HG02943 (cell line): ENCODE results near the gene PPP1R26.
"Not testable (repeated sequence)": the region's sequence is repeated elsewhere in the genome, so short reads cannot be mapped to it uniquely, and the experiment has no call there.

Experiments
- ATAC-seq: cut with Tn5 transposase; IDR thresholded peaks from one replicate; pipeline ENCODE4 v1.9.1; 2021; ENCODE audit warnings: mild to moderate bottlenecking, low read depth, moderate library complexity; ENCODE audit not compliant: unreplicated experiment

The PPP1R26 gene

DNA sequence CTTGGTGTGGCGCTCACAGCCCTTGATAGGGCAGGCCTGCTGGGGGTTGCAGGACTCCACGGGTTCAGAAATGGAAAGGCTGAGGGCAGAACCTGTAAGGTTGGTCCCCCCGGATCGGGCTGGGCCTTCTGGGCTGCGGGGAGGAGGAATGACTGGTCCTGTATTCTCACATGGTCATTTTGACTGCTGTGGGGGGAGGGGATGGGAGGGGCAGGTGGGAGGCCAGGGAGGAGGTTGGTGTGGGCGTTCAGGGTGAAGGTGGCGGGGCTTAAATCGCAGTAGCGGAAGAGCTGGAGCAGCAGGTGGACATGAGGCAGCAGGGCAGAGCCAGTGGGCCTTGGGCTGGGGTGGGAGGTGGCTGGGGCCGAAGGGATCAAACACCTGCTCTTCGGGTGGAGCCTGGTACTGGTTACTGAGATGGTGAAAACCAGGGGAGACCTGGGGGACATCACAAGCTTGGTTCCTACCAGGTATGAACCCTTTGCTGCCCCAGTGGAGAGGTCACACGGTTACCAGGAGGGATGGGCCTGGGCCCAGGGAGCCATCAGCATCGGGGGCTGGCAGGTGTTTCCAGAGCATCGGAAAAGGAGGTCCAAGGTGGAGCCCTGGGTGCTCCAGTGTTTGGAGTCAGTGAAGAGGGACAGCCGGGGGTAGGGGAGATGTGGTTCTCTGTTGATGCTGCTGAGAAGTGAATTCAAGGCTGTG is 22.7 kb downstream of the PPP1R26 start:
- ATAC-seq, result no peak

DNA sequence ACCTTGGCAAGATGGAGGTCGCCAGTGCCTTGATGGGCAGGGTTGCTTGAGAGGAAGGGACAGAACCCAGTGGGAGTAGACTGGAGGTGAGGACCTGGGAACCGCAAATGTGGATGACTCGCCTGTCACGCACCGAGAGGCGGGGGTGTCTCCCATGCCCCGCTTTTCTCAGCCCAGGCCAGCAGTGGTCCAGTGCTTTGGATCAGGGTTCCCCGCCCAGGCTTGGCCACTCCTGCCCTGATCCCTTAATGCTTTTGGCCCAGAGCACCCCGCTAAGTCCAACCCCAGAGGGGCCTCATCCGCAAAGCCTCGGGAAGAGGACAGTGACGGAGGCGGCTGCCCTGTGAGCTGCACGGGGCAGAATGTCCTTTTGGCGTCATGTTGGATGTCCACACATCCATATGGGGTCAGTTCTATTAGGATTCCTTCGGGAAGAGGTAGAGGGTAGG is 23.3 kb downstream of the PPP1R26 start:
- ATAC-seq, result no peak

DNA sequence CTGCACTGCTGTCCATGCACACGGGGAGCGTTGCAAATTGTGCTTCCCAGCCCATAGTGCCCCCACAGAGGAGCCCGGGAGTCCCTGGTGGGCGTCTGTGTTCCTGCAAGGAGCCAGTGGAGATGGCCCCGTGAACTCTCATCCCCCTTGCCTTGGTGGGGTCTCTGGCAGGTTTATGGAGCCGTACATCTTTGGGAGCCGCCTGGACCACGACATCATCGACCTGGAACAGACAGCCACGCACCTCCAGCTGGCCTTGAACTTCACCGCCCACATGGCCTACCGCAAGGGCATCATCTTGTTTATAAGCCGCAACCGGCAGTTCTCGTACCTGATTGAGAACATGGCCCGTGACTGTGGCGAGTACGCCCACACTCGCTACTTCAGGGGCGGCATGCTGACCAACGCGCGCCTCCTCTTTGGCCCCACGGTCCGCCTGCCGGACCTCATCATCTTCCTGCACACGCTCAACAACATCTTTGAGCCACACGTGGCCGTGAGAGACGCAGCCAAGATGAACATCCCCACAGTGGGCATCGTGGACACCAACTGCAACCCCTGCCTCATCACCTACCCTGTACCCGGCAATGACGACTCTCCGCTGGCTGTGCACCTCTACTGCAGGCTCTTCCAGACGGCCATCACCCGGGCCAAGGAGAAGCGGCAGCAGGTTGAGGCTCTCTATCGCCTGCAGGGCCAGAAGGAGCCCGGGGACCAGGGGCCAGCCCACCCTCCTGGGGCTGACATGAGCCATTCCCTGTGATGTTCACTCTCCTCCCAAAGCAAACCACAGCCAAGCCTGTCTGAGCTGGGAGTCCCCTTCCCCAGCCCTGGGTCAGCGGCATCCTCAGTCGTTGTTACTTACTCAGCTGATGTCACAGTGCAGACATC is 24.0 kb downstream of the PPP1R26 start:
- ATAC-seq, result no peak

DNA sequence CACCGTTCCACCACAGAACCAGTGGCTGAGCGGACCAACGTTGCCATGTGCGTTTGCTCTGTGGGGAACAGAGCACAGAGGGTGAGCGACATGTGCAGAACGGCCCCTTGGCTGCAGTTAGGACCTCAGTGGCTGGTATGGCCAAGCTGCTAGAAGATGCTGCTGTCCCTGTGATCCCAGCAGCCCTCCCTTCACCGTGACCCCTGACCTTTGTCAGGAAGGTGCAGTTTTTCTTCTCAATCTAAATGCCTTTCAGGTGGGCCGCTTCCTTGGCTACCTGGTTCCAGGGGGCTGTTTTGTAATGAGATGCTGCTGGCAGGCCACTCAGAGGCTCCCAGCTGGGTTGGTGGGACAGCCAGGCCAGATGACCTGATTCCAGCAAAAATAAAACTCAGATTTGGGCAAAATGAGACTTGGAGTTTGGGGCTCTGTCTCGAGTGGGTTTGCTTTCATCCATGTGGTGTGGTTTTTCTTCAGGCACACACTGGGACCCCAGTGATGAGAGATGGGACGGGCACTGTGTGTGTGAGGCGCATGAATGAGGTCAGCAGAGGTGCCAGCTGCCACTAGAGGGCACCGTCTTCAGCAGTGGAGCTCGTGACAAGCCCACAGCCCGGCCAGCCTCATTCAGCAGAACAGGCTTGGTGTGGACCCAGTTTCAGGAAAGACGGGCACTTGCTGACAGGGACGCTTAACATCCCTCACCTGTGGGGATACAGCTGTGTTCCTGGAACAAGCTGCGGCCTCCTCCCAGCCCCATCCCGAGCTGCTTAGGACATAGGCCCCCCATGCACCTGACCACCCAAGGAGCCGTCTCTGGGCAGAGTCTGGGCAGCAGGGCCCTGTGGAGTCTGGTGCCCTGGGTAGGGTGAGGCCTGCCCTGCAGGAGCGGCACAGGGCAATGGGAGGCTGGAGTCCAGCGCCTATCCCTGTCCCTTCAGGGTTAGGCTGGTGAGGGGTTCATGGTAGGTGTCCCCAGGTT is 25.0 kb downstream of the PPP1R26 start:
- ATAC-seq, result no peak

DNA sequence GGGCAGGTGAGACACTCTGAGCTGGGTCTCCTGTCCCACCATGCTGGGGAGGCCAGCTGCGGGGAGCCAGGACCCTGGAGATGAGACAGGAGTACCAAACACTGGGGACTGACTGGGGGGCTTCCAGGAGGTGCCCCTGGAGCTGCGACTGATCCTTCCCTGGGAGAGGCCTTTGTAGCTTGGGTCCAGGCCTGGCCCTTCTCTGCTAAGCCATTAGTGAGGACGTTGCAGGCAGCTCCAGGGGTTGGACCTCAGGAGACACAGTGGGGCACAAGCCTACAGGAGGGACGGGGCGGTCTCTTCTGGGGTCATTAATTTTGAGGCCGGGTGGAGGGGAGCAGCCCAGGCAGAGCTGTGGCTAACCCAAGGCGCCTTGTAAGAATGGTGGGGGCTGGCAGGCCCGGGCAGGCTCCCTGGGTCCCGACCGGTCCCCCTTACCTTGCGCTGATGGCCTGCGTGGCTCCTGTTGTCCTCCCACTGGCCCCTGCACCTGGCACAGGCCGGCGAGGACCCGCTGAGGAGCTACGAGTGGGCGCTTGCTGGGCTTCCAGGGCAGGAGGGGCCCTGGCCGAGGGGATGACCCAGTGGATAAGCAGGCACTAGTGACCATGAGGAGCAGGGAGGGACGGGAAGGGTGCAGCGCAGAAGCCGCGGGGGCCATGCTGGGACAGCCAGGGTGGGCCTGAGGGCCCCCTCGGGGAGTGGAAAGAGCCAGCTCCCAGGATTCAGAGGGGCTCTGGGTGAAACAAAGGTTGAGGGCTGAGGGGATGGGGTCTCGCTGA is 26.0 kb downstream of the PPP1R26 start:
- ATAC-seq, result no peak

DNA sequence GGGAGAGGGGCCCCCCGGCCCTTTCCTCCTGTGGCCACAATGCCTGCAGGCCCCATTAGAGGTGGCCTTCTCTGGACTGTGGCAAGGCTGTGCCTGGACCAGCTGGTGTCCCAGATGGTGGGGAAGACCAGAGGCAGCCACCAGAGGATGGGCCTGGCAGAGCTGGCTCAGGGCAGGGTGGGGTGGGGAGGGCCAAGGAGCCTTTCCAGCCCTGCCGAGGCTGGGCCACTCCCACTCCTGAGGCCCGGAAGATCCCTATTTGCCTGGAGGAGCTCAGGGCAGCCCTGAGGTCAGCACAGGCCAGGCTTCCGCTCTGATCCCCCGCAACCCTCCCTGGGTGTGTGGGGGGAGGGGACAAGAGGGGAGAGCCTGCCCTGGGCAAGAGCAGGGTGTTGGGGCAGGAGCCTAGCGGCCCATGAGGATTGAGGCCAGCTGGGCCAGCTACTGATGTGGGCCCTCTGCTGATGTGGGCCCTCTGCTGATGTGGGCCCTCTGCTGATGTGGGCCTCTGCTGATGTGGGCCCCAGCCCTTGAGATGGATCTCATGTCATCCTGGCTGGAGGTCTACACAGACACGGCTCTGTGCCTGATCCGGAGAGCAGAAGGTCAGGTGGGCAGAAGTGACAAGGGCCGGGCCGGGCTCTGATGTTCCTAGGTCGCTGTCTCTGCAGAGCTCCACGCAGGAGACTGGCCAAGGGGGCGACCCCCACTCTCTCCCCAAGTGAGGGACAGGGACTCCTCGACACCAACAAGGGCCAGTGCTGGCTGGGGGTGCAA is 26.9 kb downstream of the PPP1R26 start:
- no peak for ATAC-seq

DNA sequence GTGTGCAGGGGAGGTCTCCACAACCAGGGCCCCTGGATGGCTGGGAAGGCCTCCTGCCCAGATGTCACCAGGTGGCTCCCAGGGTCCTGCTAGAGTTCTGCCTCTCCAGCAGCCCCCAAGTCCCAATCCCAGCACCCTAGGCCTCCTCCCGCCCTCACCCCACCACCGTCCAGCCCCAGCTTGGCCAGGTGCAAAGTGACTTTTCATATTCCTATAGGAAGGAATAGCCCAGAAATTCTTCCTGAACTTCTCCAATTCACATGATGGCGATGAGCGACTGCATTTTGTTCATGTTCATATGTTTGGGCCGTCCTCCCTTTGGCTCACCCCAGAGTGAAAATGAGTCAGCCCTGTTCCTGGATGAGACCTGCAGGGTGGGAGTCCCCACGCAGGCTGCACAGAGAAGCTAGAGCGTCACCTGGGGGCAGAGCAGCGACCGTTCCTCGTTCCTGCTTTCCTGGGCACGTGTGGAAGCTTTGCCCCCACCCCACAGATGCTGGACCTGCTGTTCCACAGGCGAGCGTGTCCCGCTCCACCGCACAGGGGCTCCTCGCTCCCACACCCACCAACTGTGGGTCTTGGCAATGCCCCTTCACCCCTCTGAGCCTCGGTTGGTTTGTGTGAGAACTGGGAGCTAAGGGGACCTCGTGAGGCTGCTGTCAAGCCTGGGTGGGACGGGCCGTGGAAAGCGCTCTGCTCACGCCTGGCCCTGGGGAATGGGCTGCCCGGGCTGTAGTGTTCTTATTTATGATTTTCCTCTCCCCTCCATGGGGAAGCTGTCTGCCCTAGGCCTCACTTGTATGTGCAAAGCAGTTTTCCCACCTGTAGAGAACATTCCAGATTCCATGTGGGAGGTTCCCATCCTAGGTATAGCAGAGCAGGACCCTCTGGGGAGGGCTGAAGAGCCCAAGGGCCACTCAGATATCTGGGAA is 27.8 kb downstream of the PPP1R26 start:
- ATAC-seq, result no peak

DNA sequence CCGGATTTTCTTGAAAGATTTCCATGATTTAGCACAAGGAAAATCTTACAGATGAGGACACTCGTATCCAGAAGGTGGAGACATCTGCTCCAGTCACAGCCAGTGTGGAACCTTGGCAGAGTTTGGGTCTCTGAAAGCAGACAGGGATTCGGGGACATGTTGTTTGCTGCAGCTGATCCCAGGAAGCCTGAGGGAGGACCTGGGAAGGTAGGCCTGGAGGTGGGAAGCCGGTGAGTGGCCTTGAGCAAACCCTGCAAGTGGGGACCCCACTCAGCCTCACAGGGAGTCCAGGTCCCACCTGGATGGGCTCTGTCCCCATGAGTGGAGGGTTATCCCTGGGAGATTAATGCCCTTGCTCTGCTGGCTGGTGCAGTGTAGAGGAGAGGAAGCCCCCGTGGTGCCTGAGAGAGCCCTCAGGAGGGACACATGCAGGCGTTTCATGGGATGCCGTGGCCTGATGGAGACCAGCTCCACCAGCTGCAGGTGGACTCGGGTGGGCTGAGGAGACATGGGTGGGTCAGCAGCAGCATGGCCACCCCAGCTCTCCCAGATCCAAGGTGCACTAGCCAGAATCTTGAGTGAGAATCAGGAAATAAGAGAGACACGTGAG is 28.7 kb downstream of the PPP1R26 start:
- ATAC-seq, result no peak

DNA sequence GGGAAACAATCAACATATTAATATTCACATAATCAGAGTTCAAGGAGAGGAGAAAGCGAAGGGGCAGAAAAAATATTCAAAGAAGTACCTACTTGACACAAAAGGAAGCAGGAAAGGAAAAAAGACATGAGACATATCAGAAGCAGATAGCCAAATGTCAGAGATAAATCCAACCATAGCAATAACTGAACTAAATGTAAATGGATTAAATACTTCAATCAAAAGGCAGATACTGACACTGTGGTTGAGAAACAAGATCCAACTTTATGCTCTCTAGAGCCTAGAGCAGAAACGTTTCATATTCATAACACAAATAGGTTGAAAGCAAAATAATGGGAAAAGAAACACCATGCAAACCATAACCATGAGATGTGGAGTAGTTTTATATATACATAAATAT is 29.9 kb downstream of the PPP1R26 start:
- ATAC-seq, result no peak

DNA sequence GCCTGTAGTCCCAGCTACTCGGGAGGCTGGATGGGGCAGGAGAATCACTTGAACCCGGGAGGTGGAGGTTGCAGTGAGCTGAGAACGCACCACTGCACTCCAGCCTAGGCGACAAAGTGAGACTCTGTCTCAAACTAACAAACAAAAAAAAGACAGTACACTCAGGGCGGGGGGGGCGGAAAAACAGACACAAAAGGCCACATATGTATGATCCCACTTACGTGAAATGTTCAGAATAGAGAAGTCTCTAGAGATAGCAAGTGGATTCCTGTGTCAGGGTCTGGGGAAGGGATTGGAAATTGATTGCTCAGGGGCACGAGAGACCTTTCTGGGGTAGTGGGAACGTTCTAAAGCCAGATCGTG is 32.6 kb downstream of the PPP1R26 start:
- no peak for ATAC-seq

DNA sequence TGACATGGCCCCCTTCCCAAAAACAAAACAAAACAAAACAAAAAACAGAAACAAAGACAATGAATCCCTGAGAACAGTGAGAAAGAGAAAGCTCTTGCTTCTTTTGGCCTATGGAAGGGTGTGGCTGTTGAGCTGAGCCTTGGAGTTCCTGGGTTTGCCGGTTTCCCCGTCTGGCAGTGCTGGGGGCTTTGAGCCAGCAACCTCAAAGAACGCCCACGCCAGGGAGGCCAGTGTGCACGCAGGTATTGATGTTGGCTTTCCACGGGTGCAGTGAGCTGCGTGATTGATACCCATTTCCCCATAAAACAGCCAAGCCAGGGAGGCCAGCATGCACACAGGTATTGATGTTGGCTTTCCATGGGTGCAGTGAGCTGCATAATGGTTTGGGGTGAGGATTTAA is 33.3 kb downstream of the PPP1R26 start:
- no peak for ATAC-seq

DNA sequence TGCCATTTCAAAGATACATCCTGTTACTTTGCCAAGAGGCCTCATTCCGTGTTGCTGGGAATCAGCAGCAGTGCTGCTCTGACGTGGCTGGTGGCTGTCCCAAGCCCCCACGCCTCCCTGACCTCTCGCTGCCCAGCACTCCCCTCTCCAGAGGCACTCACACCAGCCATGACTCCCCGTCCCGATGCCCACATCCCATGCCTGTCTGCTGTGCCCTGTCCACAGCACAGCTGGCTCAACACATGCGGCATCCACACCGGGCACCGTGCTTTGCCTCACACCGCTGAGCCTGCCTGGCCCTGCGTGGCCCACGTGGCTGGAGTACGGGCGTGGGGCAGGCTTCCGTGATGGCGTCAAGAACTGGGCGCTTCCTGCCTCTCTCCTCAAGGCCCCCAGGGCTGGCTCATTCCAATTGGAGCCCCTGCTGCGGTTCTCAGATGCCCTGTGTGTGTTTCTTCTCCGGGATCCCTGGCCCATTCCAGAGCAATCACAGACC is 33.8 kb downstream of the PPP1R26 start:
- no peak for ATAC-seq

DNA sequence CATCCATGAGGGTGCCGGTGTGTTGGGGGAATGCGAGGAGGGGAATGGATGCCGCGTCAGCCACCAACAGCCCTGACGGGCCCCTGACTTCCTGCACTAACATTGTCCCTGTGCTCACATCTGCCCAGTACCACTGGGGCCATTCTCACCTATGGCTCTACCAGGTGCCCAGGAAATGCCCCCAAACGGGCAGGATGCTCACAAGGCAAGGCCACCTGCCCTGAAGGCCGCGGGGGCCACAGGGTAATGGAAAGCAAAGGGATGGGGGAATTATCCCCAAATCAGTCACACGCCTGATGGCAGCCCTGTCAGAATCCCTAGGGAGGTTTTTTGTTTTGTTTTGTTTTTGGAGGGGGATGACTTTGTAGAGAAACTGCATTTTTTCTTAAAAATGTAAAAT is 34.3 kb downstream of the PPP1R26 start:
- not testable (repeated sequence) for ATAC-seq

DNA sequence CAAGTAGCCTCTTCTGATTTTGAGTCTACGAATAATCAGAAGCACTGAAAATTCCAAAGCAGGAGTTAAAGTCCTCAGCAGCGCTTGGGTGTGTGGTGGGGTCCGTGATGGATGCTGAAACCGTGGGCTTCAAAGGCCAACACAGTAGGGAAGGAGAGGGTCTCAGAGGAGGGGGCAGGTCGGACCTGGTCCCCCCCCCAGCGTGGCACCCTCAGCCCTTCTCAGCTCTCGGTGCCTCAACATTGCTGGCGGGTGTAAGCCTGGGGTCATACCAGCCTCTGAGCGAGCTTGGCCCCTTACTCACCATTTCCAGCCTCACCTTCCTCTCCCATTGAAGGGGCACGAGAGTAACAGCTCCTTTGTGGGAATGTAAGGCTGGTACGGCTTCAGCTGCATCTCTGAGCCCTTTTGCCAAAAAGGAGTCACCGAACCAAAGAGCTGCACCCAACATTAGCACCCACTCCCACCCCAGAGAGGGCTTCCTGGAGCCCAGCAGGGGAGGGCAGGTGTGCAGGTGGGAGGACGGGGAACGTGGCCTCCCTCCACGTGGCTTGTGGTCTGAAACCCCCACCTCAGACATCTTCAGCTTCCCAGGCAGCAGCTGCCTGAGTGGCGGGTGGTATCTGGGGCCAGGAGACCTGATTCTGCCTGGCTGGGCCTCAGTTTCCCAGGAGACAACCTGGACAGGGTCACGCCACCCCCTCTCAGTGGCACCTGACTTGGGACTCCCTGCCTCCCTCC is 34.9 kb downstream of the PPP1R26 start:
- no peak for ATAC-seq

DNA sequence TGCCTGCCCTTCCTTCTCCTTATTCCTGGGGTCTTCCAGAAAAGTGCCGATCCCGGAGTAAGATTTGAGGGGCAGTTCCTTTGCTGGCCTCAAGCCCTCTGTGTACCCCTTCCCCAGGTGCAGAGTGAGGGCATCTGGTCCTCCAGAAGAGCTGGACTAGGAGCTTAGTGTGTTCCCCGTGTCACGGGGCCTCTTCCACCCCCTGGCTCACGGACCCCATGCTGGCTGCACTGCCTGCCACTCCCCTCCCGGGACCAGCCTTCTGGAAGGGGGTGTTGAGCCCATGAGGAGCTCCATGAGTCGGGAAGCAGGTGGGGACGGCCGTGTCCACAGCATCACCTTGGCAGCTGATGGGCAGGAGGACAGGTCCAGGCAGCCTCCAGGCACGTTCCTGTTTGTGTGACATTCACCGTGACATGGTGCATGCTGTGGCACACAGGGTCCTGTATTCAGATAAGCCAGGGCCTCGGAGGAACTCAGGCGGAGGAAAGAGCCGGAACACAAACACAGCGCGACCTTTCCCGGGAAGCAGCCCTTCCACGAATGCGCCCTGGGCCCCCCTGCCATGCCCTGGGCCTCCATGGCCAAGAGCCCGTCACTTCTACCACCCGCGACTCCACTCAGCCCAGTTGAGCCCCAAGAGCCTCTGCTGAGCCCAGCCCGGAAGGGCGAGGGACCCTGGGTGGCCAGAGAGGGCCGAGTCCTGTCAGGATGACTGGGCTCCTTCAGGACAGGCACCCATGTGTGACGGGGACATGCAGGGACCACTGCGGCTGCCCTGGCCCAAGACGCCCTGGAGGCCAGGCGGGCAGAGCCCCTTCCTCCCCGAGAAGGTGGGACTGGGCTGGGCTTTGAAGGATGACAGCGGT is 35.7 kb downstream of the PPP1R26 start:
- ATAC-seq, result no peak
